Hematopoietic multipotent progenitor cell treated with erythropoietin and hydrocortisone succinate and interleukin-3 and kit ligand, for 8 days (in vitro differentiated cells): ENCODE results near the gene PTPRK.

ENCODE experiments used
- DNase-seq: peaks from one replicate; pipeline ENCODE4 v3.0.0-alpha.2; 2015

PTPRK gene

DNA sequence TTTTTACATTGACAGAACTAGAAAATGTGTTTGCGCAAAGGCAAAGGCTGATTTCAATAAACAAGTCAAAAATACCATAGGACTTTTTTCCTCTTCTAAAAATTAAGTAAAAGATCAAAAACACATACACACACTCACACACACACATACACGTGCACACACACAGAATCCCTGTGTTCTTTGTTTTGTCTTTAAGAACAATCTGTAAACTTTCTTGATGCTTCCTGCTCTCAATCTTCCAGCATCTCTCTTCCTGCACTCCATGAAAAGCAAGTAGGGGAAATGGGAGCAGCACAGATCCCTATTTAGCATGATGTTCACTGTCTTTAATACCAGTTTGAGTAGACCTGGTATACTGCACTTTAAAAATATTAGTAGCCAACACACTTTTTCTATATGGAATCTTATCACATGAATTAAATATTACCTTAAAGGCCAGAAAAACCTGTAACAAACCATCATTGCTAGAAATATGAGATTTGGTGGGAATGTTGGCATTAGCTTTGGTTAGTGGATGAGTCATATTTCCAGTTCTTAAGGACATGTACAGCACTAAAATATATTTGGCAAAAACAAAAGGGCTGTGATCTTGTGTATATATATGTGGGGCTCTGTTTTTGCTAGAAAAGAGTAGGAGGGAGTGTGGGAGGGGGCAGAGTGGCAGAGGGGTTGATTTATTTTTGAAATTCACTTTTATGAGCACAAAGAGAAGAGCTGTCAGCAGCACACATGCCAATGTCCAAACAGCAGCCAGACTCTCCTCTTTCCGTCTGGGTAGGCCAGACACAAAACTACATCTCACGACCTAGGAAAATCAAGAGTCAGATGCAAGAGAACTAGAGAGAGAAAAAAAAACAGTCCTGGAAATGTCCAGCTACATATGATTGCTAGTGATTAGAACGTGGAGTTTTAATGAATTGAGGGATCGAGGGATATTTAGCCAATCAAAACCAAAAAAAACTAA is 4.6 kb downstream of the PTPRK start:
- no peak for DNase-seq

DNA sequence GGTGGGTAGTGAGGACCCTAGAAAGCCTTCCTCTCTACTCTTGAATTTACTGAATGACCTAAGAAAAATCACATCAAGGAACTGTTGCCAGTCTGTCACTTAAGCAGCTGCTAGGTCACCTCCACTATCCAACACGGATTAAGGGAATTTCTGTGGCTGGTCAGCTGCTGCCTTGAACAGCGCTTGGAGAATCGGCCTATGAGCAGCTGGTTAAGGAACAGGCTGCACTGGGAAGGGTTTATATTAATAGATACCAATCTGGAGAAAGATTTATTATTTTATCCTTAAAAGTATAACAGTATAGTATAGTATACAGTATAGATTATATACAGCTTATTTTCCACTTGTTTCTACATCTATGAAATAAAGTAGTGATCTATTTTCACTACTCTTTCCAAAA is 6.5 kb downstream of the PTPRK start:
- no peak for DNase-seq

DNA sequence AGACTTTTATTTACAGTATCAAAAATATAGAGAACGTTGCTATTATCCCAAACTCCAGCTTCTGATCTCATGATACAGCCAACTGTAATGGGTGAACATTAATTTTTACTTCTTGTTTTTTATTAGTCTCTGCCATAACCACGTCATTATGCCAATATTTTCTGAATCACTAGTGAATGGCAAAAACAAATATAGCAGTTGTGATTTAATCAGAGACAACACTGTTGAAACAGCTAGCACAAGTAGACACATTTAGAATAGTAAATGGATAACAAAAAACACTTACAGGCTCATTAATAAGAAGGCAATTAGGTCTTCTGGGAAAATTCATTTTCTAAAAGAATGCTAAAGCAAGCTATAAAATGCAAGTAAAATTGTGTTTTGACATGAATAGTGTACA is 8.1 kb downstream of the PTPRK start:
- no peak for DNase-seq

DNA sequence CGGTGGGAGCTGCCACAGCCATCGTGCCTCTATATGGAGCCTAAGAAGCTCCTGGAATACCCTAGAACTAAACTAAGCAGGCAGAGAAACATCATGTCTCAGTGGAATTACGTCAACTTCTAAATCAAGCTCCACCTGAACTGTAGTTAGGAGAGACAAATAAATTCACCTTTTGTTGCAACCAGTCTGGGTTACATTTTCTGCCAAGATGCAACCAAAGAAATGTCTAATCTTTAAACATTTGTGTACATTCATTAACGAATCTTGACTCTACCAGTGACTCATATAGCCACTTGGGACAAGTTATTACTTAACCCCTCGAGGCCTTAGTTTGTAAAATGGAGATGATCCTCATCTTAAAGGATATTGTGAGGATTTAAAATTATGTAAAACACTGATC is 8.9 kb downstream of the PTPRK start:
- no peak for DNase-seq

DNA sequence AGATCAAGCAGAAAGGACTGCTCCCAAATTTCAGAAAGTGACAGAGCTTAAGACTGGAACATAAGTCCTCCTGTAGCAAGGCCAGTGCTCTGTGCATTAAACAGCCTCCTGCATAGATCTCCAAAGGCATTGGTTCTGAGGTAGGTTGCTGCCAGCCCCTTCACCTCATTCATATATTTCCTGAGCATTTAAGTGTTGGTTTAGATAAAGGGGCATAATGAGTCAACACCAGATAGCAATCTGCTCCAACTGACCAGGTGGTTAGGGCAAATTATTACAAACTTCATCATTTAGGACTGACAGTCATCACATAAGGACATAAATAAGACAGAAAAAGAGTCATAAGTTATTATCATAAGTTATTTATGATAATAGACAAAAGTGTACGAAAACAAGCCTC is 10.7 kb downstream of the PTPRK start:
- DNase-seq = no peak

DNA sequence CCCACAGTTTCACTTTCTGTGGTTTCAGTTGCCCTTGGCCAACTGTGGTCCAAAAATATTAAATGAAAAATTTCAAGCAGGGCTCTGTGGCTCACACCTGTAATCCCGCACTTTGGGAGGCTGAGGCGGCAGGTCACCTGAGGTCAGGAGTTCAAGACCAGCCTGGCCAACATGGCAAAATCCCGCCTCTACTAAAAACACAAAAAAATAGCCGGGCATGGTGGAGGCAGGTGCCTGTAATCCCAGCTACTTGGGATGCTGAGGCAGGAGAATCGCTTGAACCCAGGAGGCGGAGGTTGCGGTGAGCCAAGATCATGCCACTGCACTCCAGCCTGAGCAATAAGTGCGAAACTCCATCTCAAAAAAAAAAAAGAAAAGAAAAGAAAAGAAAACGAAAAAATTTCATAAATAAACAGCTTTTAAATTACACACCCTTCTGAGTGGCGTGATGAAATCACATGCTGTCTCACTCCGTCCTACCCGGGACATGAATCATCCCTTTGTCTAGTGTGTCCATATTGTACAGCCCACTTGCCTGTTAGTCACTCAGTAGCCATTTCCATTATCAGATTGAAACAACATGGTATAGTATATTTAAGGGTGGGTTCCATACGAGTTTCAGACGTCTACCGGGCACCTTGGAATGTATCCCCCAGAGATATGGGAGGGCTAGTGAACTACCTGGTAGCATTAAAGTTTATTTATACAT is 11.7 kb downstream of the PTPRK start:
- DNase-seq = no peak

DNA sequence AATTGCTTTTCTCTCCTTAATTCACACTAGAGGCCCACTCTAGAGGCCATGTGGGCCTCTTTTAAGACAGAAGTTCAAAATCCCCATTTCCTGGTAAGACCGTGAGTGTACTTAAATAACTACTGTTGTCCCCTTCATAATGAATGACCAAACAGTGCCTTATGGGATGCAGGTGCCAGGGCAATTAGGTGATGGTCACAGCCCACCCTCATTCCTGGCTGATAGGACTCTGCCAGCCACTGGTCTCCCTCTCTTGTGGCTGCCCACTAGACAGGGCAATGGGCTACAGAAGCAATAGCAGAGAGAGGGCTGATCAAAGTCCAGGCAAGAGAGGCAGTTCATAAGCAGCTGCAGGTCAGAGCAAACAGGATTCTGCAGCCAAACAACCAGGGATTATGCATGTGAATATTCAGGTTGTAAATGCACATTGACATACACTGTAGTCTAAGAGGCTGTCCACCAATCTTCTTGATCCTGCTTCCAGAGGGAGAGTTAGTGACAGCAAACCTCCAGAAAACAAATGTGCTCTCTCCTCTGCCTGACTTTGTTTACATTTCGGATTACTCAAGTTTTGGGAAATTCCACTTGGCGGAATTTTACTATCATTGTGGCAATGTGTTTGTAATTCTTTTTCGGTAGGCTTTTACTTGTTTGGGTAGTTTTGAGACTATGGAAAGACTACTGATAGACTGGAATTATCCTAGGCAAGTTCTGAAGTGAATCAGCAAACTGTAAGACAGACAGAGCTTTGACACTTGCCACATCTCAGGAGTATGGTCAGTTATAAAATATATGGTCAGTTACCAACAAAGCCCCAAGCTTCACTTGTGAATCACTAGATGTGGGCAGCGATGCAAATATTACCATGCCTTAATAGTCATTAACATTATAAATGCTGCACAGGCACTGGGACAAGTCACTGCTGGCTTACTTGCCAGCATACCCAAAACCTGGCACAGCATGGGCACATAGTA is 12.8 kb downstream of the PTPRK start:
- DNase-seq = no peak

DNA sequence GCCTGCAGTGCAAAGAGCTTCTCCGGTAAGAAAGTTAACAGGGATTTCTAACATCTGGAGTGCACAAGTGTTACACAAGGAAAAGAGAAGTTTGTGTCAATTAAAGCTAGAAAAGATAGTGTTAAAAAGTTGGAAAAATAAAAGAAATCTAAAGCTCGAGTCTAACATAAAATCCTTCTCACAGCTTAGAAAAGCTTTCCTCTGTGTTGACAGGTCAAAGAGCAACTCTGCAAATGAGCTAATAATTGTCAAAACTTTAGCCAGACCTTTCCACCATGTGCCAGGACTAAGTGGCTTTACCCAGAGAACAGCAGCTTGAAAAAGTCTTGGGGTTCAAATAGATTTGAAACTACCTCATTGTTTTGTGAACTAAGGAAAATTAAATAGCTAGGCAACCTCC is 14.8 kb downstream of the PTPRK start:
- no peak for DNase-seq

DNA sequence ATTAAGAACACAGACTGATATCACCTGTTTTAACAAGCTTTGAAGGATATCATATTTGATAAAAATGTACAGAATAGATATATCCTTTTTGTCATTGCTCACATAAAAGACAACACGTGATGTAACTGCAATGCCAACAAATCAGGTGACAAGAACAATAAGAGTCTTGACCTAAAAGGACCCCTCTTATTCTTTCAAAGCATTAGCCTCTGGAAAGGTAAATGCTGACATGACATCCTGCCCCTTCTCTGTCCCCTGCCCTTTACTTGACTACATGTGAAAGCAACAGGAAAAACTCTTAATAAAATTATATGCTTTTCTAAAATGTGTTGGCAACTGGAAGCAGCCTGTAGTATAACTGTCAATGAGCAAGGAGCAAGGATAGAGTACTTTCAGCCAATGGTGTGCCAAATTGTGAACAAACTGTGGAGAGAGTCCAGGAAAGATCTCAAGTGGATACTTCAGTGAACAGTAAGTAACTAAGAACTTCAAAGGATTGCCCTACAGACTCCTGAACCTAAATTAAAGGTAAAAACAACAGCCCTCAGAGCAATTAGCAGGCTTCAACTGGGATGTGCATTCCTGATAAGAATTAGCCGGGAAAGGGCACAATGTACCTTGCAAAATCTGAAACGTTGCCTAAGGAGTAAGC is 16.3 kb downstream of the PTPRK start:
- DNase-seq = no peak

DNA sequence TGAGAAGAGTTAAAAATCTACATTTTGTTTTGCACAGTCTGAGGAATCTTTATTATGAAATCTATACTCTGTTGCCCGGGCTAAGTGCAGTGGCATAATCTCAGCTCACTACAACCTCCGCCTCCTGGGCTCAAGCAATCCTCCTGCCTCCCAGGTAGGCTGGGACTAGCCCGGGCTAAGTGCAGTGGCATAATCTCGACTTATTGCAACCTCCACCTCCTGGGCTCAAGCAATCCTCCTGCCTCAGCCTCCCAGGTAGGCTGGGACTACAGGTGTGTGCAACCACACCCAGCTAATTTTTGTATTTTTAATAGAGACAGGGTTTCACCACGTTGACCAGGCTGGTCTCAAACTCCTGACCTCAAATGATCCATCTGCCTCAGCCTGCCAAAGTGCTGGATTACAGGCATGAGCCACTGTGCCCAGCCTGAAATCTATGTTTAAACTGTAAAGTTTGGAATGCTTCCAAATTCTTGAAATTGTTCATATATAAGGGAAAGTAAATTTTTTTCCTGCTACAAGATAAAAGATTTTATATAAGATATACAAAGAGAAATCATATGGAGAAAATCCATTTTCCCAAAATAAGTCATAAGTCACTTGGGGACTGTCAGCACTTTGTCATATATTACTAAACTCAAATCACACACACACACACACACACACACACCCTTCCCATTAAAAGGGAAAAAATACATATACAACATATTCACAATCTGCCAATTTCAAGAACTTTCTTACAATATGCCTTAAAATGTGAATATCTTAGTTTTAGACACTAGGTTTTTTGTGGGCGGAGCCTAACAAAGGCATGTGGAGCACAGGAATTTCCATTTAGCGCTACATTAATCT is 19.4 kb downstream of the PTPRK start:
- no peak for DNase-seq

DNA sequence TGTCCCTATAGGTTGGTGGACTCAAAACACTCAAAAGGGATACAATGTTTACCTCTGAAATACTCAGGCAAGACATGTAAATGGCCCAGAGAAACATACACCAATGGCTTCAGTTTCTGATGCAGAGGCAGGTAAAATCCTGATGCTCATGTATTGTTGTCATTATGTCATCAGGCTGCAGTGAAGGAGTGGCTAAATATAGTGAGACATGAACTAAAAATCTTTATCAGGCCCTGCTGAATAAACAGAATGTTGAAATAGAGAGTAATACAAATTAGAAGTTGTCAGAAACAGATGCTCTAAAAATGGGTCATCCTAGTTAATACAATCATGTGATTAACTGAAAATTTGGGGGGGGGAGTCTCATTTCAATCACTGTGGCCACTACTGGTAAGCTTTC is 20.4 kb downstream of the PTPRK start:
- DNase-seq = no peak

DNA sequence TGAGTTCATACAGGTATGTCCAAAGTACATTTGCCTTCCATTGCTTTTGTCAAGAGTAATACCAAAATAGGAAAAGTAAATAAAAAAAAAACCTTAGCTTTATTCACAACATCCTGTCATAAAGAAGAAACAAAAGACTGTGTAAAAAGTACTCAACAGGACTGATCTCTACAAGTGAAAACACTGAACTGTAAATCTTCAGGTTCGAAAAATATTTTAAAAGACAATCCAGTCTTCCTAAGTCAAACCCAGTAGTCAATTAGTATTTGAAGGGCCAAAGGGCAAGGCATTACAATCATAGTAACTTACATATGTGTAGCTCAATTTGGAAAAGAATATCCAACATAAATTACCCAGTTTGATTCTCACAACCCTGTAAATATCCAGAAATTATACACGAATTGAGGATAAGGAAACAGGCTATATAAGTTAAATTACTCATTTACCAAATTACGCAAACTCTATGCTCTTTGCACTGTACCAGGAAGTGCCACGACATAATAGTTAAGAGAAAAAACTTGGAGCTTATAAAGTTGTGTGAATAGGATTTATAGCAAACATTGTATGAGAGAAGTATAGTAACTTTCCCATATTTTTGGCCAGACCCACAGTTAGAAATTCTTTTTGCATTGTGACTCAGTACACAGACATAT is 21.2 kb downstream of the PTPRK start:
- no peak for DNase-seq

DNA sequence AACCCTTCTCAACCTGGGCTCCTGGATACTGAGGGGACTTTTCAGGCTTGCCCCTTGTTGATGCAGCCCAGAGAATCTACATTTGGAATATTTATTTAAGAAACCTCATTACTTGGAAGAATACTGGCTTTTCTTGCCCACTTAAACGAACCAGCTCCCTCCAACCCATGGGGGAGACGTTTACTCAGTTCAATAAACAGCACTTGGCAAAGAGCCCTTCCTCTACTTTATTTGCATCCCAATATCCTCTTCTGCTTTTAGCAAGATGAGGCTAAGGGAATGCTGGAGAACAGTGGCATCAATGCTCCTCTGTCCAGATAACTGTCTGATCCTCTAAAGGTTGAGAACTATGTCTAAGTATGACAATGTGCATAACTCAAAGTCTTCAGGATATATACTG is 22.2 kb downstream of the PTPRK start:
- no peak for DNase-seq

DNA sequence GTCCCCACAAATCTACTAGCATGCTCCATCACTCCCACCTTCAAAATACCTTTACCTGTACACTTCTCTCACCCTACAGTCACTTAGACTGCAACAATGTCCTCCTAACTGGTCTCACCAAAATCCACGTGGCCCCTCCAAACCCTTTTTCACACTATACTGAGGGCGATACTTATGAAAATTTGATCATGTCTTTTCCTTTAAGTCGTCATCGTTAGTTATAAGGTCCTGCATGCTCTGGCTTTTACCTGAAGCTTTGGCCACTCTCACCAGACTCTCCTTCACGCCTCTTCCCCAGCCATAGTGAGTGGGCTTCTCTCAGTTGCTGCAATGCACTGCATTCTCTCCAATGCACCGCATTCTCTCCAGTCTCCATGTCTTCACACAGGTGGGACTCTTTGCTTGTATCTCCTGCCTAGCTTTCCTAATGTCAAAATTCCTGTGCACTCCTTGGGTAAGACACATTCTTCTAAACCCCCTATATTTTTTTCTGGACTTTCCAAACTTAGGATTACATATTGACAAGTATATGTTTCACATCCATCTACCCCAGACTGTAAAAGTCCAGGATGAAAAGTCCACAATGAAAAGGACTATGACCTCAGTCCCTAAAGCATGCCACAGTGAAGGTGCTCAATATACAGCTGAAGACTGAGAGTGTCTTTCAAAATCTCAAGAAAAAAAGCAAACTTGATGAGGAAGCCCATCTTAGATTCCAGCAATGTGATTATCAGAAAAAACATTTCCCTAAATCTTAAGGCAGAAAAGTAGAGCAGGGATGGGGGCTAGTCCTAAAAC is 24.7 kb downstream of the PTPRK start:
- no peak for DNase-seq

DNA sequence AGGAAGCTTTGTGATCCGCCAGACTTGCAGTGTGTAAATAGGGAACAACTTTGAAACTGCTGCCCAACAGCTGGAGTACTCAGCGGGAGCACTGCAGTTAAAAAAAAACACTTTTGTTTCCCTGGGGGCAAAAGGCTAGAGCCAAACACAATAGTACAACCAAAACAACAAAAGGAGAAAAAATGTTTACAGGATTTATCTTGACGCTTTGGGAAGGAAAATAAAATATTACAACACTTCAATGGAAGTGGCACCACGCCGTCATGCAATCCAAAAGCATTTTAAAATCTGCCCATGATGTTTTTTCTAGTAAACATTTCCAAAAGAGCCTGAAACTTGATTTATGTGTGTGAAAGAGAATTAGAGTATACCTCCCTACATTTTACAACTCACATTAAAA is 26.0 kb downstream of the PTPRK start:
- DNase-seq = no peak

DNA sequence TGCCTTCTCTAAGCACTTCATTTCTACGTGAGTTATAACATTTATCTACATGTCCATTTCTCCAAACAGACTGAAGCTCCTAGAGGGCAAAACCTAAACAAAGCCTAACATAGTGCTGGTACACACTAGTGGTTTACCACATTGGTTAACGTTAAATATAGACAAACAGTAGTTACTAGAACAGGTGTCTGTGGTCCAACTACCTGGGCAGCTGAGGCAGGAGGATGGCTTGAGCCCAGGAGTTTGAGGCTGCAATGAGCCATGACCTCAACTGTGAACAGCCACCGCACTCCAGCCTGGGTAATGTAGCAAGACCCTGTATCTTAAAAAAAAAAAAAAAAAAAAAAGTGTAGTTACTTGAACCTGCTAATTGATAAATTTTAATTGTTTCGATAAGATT is 26.5 kb downstream of the PTPRK start:
- DNase-seq = no peak

DNA sequence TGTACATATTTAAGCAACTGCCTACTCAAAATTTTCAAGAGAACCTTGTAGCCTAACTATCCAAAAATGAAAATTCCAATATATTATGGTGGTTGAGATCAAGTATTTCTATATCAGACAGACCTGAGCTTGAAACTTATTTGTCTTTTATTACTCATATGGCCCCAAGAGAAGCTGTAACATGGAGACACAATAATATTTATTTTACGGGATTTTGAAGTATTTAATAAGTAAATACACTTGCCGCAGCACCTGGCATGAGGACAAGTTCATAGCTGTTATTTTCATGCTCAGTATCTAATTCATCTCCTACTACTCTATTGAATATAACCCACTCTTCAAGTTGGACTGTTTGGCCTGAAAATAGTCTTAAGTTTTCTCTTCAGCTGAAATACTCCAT is 28.0 kb downstream of the PTPRK start:
- DNase-seq = no peak

DNA sequence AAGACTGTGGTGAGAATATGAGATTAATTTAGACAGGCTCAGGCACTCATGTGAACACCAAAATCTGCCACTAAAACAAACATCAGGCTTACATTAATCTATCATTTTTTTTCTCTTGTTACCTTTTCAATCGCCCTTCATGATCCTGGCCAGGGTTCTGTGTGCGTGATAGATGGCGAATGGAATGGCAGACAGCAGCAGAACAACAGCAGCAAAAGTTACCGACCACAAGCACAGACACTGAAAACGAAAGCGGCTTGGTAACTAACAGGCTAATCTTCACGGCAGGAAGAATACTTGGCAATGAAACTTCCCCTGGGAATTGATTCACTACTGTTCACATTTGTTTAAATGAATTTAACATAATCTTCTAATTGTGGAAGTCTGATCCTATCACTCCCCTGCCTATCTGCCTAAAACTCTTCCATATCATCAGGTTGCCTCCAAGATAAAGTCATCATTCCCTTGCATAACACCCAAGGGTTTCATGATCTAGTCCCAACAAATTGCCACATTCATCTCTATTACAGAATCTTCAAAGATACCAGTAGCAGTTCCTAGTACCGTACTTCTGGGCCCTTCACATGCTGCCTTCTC is 28.7 kb downstream of the PTPRK start:
- no peak for DNase-seq

DNA sequence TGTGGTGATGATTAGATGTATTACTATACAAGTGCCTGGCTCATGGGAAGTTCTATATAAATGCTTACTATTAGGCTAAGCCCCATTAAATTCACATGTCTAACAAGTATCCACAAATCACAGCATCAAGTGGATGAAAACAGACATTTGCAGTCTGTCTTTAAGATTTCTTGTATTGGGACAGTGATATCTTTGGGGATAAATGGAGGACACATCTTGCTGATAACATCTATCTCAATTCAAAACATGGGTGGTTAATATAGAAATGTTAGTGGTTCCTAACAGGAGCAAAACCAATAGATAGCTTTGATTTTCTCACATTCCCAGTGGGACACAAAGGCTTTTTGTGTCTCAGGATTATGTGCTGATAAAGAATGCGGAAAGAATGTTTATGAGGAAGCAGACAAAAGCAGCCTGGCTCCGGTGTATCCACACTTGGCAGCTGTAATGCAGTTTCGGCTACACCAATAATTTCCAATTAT is 29.3 kb downstream of the PTPRK start:
- DNase-seq = no peak

DNA sequence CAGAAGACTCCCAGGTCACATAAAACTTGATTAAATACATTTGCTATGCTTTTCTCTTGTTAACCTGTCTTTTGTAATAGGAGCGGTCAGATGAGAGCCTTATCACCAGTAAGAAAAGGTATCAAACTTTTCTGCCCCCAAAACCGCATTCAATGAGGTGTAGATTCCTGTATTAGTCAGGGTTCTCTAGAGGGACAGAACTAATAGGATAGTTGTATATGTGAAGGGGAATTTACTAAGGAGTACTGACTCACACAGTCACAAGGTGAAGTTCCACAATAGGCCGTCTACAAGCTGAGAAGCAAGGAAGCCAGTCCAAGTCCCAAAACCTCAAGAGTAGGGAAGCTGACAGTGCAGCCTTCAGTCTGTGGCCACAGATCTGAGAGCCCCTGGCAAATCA is 32.7 kb downstream of the PTPRK start:
- DNase-seq = no peak
